ENCODE results near the gene TSHZ2.
"Not testable (repeated sequence)": the region's sequence is repeated elsewhere in the genome, so short reads cannot be mapped to it uniquely, and the experiment has no call there.

Gene TSHZ2

GRCh38 chr20:53021934-53022333 lies 49.8 kb downstream of the TSHZ2 start:
- no peak overlapping the region for H3K4me2 ChIP-seq
- H3K9ac ChIP-seq, result no peak overlapping the region
- H4K20me1 ChIP-seq (ENCODE audit: insufficient read depth), result no peaks in the 10 kb centered on the region
- H3K27ac ChIP-seq, result no peak overlapping the region
- H3K79me2 ChIP-seq (ENCODE audit: insufficient read depth, low read depth), result no peaks in the 10 kb centered on the region
- no peaks in the 10 kb centered on the region for H3K4me1 ChIP-seq (ENCODE audit: low read depth, poor library complexity, severe bottlenecking)
- H3K27me3 ChIP-seq (ENCODE audit: insufficient read depth, low read depth), result no peaks in the 10 kb centered on the region
- no peak overlapping the region for H3K4me3 ChIP-seq (IDR thresholded peaks at IDR 0.05; ENCODE audit: insufficient read depth, low read depth, low read length)
- H3K36me3 ChIP-seq (ENCODE audit: insufficient read depth), result no peaks in the 10 kb centered on the region
- H2AFZ ChIP-seq (ENCODE audit: low read depth), result no peak overlapping the region
- TF ChIP-seq CTCF (conservative IDR thresholded peaks at IDR 0.05; ENCODE audit: low read depth, low read length), result no peak

- Histone ChIP-seq H3K9ac (no peak overlapping the region), H2AFZ (ENCODE audit: low read depth) (no peak overlapping the region), H3K4me2 (no peak overlapping the region), H3K4me3 (IDR thresholded peaks at IDR 0.05; ENCODE audit: insufficient read depth, low read depth, low read length) (no peak overlapping the region), H3K27ac (no peak overlapping the region), H3K36me3 (ENCODE audit: insufficient read depth) (no peaks in the 10 kb centered on the region), H3K4me1 (ENCODE audit: low read depth, poor library complexity, severe bottlenecking) (no peaks in the 10 kb centered on the region), H3K27me3 (ENCODE audit: insufficient read depth, low read depth) (no peaks in the 10 kb centered on the region), H4K20me1 (ENCODE audit: insufficient read depth) (no peaks in the 10 kb centered on the region), H3K79me2 (ENCODE audit: insufficient read depth, low read depth) (no peaks in the 10 kb centered on the region)
- TF ChIP-seq CTCF (conservative IDR thresholded peaks at IDR 0.05; ENCODE audit: low read depth, low read length), result no peak
These were observed 51.8 kb downstream of the TSHZ2 start for GRCh38 chr20:53023732-53024520.

GRCh38 chr20:53024653-53025052 lies 52.5 kb downstream of the TSHZ2 start:
- not testable (repeated sequence) for H2AFZ ChIP-seq (ENCODE audit: low read depth); H3K36me3 ChIP-seq (ENCODE audit: insufficient read depth); H3K27ac ChIP-seq; H3K4me1 ChIP-seq (ENCODE audit: low read depth, poor library complexity, severe bottlenecking); H3K4me2 ChIP-seq; H3K27me3 ChIP-seq (ENCODE audit: insufficient read depth, low read depth); H3K79me2 ChIP-seq (ENCODE audit: insufficient read depth, low read depth); H4K20me1 ChIP-seq (ENCODE audit: insufficient read depth); H3K9ac ChIP-seq; H3K4me3 ChIP-seq (IDR thresholded peaks at IDR 0.05; ENCODE audit: insufficient read depth, low read depth, low read length)

GRCh38 chr20:53027089-53027488 lies 54.9 kb downstream of the TSHZ2 start:
- no peaks in the 10 kb centered on the region for H4K20me1 ChIP-seq (ENCODE audit: insufficient read depth)

More at GRCh38 chr20:53027089-53027488, 54.9 kb downstream of the TSHZ2 start:
- no peak overlapping the region for H3K27ac ChIP-seq
- no peak overlapping the region for H3K9ac ChIP-seq
- no peaks in the 10 kb centered on the region for H3K4me1 ChIP-seq (ENCODE audit: low read depth, poor library complexity, severe bottlenecking)
- no peak overlapping the region for H2AFZ ChIP-seq (ENCODE audit: low read depth)
- no peaks in the 10 kb centered on the region for H3K36me3 ChIP-seq (ENCODE audit: insufficient read depth)
- TF ChIP-seq CTCF (conservative IDR thresholded peaks at IDR 0.05; ENCODE audit: low read depth, low read length), result no peak
- H3K4me3 ChIP-seq (IDR thresholded peaks at IDR 0.05; ENCODE audit: insufficient read depth, low read depth, low read length), result no peak overlapping the region
- H3K79me2 ChIP-seq (ENCODE audit: insufficient read depth, low read depth), result no peaks in the 10 kb centered on the region
- no peaks in the 10 kb centered on the region for H3K27me3 ChIP-seq (ENCODE audit: insufficient read depth, low read depth)
- no peak overlapping the region for H3K4me2 ChIP-seq
